Measurements from ENCODE around the gene FARS2. TPM values are rescaled to one million over a fixed set of nuclear protein-coding genes. Genes with fewer than 3 reads are reported as not detected.

Gene FARS2
- total RNA-seq, 4 donors from 2014 or later = 10.6 to 24.9 (median 15.2) TPM

- Histone ChIP-seq H3K36me3 (no peaks in the 10 kb centered on the region), H3K9me3 (no peaks in the 10 kb centered on the region), H3K4me1 (peaks cover 0 to 7% (median 2%) of the 10 kb centered on the region in 4 donors), H3K27ac (replicated peaks in 1 of 4) (no peak overlapping the region), H3K4me3 (no peak overlapping the region), H3K27me3 (no peaks in the 10 kb centered on the region)
- DNase-seq (ENCODE audit: extremely low spot score) = no peak
- intact Hi-C loops (cut with DNase I) = no loop called here
- no peak for TF ChIP-seq POLR2A (IDR thresholded peaks at IDR 0.05; ENCODE audit: low read depth)
- no peak for TF ChIP-seq EP300 (IDR thresholded peaks at IDR 0.05)
- no peak for TF ChIP-seq POLR2AphosphoS5 (IDR thresholded peaks at IDR 0.05)
- TF ChIP-seq, protein P1, sequence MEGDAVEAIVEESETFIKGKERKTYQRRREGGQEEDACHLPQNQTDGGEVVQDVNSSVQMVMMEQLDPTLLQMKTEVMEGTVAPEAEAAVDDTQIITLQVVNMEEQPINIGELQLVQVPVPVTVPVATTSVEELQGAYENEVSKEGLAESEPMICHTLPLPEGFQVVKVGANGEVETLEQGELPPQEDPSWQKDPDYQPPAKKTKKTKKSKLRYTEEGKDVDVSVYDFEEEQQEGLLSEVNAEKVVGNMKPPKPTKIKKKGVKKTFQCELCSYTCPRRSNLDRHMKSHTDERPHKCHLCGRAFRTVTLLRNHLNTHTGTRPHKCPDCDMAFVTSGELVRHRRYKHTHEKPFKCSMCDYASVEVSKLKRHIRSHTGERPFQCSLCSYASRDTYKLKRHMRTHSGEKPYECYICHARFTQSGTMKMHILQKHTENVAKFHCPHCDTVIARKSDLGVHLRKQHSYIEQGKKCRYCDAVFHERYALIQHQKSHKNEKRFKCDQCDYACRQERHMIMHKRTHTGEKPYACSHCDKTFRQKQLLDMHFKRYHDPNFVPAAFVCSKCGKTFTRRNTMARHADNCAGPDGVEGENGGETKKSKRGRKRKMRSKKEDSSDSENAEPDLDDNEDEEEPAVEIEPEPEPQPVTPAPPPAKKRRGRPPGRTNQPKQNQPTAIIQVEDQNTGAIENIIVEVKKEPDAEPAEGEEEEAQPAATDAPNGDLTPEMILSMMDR (IDR thresholded peaks at IDR 0.05) = no peak
- 94% methylated on average over 6 of the region's 6 CpGs for WGBS
Observed at GRCh38 chr6:5424726-5425125, 163.4 kb downstream of the FARS2 start.

GRCh38 chr6:5425267-5425666 lies 164.0 kb downstream of the FARS2 start:
- Histone ChIP-seq H3K27me3 (no peaks in the 10 kb centered on the region), H3K36me3 (no peaks in the 10 kb centered on the region), H3K27ac (replicated peaks in 1 of 4) (no peak overlapping the region), H3K4me3 (no peak overlapping the region), H3K9me3 (no peaks in the 10 kb centered on the region), H3K4me1 (peaks cover 0 to 7% (median 2%) of the 10 kb centered on the region in 4 donors)
- WGBS = 55% methylated on average over 7 of the region's 7 CpGs
- DNase-seq (ENCODE audit: extremely low spot score) = no peak
- intact Hi-C loops (cut with DNase I) = no loop called here
- TF ChIP-seq, protein P1 (IDR thresholded peaks at IDR 0.05) = no peak
- TF ChIP-seq POLR2AphosphoS5 (IDR thresholded peaks at IDR 0.05) = no peak

DNA sequence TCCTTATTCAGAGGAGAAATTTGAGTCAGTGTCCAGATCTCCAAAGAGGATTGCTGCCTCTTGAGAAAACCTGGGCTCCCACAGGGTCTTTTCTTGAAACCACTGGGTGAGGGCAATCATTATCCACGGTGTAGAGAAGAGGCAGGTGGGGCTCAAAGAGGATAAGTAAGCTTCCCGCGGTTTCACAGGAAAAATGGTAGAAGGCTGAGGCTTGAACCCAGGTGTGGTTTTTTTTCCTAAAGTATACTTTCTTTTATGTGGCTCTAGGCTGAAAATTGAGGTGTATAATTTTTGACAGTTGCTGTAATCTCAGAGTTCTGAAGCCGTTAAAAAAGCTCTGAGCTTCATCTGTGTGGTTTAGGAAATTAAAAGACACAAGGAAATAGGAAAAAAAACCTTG lies 164.5 kb downstream of the FARS2 start:
- Histone ChIP-seq H3K9me3 (no peaks in the 10 kb centered on the region), H3K27ac (replicated peaks in 1 of 4) (no peak overlapping the region), H3K4me3 (no peak overlapping the region), H3K36me3 (no peaks in the 10 kb centered on the region), H3K4me1 (peaks cover 0 to 7% (median 2%) of the 10 kb centered on the region in 4 donors), H3K27me3 (no peaks in the 10 kb centered on the region)
- intact Hi-C loops (cut with DNase I) = no loop called here
- DNase-seq (ENCODE audit: extremely low spot score) = no peak
- 68% methylated on average over 4 of the region's 4 CpGs for WGBS
- TF ChIP-seq POLR2AphosphoS5 (IDR thresholded peaks at IDR 0.05) (no peak), EP300 (IDR thresholded peaks at IDR 0.05) (no peak), POLR2A (IDR thresholded peaks at IDR 0.05; ENCODE audit: low read depth) (no peak)
- TF ChIP-seq, protein P1 (IDR thresholded peaks at IDR 0.05) = no peak

GRCh38 chr6:5427586-5427985 lies 166.3 kb downstream of the FARS2 start:
- intact Hi-C loops (cut with DNase I) = no loop called here
- no peaks in the 10 kb centered on the region for H3K9me3 ChIP-seq
- no peaks in the 10 kb centered on the region for H3K27me3 ChIP-seq
- no peak overlapping the region for H3K27ac ChIP-seq (replicated peaks in 1 of 4)
- TF ChIP-seq, protein P1 (IDR thresholded peaks at IDR 0.05) = no peak
- TF ChIP-seq POLR2A (IDR thresholded peaks at IDR 0.05; ENCODE audit: low read depth) = no peak
- no peak for TF ChIP-seq POLR2AphosphoS5 (IDR thresholded peaks at IDR 0.05)
- no peak for TF ChIP-seq EP300 (IDR thresholded peaks at IDR 0.05)
- H3K36me3 ChIP-seq = peaks cover 0 to 10% (median 6%) of the 10 kb centered on the region in 4 donors
- peaks cover 0 to 7% (median 2%) of the 10 kb centered on the region in 4 donors for H3K4me1 ChIP-seq
- no peak overlapping the region for H3K4me3 ChIP-seq
- 73% methylated on average over 5 of the region's 5 CpGs for WGBS
- DNase-seq (ENCODE audit: extremely low spot score) = no peak

DNA sequence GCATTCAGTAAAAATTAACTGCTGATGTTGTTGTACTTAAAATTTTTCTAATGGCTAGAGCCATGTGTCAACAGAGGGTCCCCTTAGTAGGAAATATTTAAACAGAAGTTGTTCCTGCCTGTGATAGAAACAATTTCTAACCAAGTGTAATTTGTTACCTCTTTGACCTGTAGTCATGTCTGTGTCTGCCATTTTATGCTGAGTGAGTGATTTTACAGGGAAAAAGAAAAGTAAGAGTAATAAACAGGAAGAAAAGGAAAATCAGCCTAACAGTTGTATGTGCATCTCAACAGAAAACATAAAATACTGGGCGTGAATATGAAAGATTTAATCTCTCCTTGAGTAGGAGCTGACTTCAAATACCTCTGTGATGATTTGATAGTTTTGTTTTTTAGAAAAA lies 172.0 kb downstream of the FARS2 start:
- no peaks in the 10 kb centered on the region for H3K9me3 ChIP-seq
- WGBS = 100% methylated on average over 1 of the region's 1 CpG
- intact Hi-C loops (cut with DNase I) = no loop called here

More for the DNA sequence above, 172.0 kb downstream of the FARS2 start:
- no peaks in the 10 kb centered on the region for H3K27me3 ChIP-seq
- no peak overlapping the region for H3K27ac ChIP-seq (replicated peaks in 1 of 4)
- no peak for DNase-seq (ENCODE audit: extremely low spot score)
- peaks cover 0 to 15% (median 8%) of the 10 kb centered on the region in 4 donors for H3K36me3 ChIP-seq
- no peak overlapping the region for H3K4me3 ChIP-seq
- TF ChIP-seq EP300 (IDR thresholded peaks at IDR 0.05) (no peak), POLR2A (IDR thresholded peaks at IDR 0.05; ENCODE audit: low read depth) (no peak)
- no peaks in the 10 kb centered on the region for H3K4me1 ChIP-seq
